Measurements from ENCODE around the gene RIPPLY2. TPM values are rescaled to one million over a fixed set of nuclear protein-coding genes. Genes with fewer than 3 reads are reported as not detected.

The RIPPLY2 gene
- total RNA-seq, 1 donor from 2014 or later, result not detected

DNA sequence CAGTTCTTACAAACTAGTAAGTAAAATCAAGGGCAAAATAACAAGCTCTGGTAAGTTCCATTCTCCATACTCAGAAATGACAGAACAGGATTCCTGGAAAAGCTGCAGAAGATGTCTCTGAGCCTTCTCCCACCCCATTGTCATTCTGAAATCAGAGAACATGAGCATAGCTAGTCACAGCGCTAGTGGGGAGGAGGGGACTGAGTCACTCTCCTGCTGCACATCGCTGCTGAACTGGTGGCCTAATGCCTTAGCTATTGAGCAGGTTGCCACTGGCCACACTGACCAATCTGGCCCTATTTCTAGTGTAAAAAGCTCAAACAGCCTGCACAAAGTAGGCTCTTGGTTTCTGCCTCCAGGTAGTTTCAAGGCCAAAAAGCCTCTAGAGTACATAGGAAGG lies 26.1 kb upstream of the RIPPLY2 start:
- no peak for DNase-seq (ENCODE audit: low spot score)
- Mint-ChIP-seq H3K4me1 (ENCODE audit: unreplicated experiment) (no peaks in the 10 kb centered on the region), H3K4me3 (ENCODE audit: unreplicated experiment) (no peak overlapping the region), H3K27ac (ENCODE audit: unreplicated experiment) (no peak overlapping the region), H3K27me3 (ENCODE audit: unreplicated experiment) (no peaks in the 10 kb centered on the region), H3K9me3 (ENCODE audit: unreplicated experiment) (no peaks in the 10 kb centered on the region), H3K36me3 (ENCODE audit: low read depth, unreplicated experiment) (no peaks in the 10 kb centered on the region)
- TF ChIP-seq, protein P1, sequence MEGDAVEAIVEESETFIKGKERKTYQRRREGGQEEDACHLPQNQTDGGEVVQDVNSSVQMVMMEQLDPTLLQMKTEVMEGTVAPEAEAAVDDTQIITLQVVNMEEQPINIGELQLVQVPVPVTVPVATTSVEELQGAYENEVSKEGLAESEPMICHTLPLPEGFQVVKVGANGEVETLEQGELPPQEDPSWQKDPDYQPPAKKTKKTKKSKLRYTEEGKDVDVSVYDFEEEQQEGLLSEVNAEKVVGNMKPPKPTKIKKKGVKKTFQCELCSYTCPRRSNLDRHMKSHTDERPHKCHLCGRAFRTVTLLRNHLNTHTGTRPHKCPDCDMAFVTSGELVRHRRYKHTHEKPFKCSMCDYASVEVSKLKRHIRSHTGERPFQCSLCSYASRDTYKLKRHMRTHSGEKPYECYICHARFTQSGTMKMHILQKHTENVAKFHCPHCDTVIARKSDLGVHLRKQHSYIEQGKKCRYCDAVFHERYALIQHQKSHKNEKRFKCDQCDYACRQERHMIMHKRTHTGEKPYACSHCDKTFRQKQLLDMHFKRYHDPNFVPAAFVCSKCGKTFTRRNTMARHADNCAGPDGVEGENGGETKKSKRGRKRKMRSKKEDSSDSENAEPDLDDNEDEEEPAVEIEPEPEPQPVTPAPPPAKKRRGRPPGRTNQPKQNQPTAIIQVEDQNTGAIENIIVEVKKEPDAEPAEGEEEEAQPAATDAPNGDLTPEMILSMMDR (IDR thresholded peaks at IDR 0.05; ENCODE audit: unreplicated experiment), result no peak

DNA sequence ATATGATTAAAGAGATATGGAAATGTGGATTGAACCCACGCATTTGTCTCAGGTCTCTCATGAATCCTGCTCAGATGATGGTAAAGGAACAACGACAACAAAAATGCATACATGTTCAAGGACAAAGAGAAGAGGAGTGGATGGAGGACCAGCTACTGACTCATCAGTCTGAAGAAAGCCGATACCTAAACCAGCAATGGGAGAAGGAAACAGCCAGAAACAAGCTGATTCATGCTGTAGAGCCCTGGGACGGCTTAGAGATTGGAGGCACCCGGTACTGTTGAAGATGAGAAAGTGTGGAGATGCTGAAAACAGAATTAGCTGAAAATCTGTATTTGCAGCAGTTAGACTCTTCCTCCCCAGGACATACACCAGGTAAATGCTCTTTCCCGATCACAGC lies 14.4 kb upstream of the RIPPLY2 start:
- Mint-ChIP-seq H3K27me3 (ENCODE audit: unreplicated experiment) (peaks cover 3% of the 10 kb centered on the region), H3K4me3 (ENCODE audit: unreplicated experiment) (no peak overlapping the region), H3K27ac (ENCODE audit: unreplicated experiment) (no peak overlapping the region), H3K36me3 (ENCODE audit: low read depth, unreplicated experiment) (peaks cover 10% of the 10 kb centered on the region), H3K9me3 (ENCODE audit: unreplicated experiment) (peaks cover 14% of the 10 kb centered on the region), H3K4me1 (ENCODE audit: unreplicated experiment) (no peaks in the 10 kb centered on the region)
- no peak for DNase-seq (ENCODE audit: low spot score)
- TF ChIP-seq, protein P1 (IDR thresholded peaks at IDR 0.05; ENCODE audit: unreplicated experiment), result no peak

DNA sequence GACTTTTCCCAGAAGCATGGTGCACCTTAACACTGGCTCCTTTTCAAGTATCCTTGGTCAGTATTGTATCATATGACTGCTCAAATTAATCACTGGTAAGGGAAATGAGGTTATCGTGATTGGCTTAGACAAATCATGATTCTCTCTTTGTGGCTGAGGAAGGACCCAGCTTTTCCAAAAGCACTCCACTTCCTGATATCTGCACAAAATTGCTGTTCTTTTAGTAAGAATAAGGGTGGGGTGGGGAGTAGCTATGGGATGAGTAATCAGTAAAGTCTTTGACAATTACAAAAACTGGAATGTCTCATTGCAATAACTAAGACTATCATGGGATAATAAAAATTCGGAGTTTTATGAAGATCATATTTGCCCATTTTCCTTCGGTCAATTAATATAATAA lies 9.0 kb upstream of the RIPPLY2 start:
- H3K4me1 Mint-ChIP-seq (ENCODE audit: unreplicated experiment), result no peaks in the 10 kb centered on the region
- H3K4me3 Mint-ChIP-seq (ENCODE audit: unreplicated experiment), result no peak overlapping the region
- H3K9me3 Mint-ChIP-seq (ENCODE audit: unreplicated experiment), result peaks cover 5% of the 10 kb centered on the region
- no peak overlapping the region for H3K27ac Mint-ChIP-seq (ENCODE audit: unreplicated experiment)
- H3K27me3 Mint-ChIP-seq (ENCODE audit: unreplicated experiment), result no peaks in the 10 kb centered on the region
- TF ChIP-seq, protein P1 (IDR thresholded peaks at IDR 0.05; ENCODE audit: unreplicated experiment), result no peak
- no peak for DNase-seq (ENCODE audit: low spot score)
- no peaks in the 10 kb centered on the region for H3K36me3 Mint-ChIP-seq (ENCODE audit: low read depth, unreplicated experiment)

DNA sequence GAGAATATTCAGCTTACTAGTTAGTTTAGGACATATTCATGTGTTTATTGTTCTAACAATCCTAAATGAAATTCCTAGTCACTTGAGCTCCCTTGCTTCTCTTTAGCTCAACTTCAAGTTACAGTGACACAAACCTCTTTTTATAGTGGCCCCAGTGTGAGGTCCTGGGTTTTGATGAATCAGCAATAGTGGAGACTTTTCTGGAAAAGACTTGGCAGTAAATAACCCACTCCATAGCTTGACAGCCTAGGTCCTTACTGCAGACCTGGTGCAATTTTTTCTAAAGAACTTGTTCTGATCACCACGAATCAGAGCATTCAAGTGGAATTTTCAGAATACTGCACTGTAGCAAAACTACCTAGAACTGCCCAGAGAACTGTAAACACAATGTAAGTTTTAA lies 6.9 kb upstream of the RIPPLY2 start:
- Mint-ChIP-seq H3K27me3 (ENCODE audit: unreplicated experiment) (peaks cover 4% of the 10 kb centered on the region), H3K36me3 (ENCODE audit: low read depth, unreplicated experiment) (no peaks in the 10 kb centered on the region), H3K4me1 (ENCODE audit: unreplicated experiment) (no peaks in the 10 kb centered on the region), H3K4me3 (ENCODE audit: unreplicated experiment) (no peak overlapping the region), H3K9me3 (ENCODE audit: unreplicated experiment) (no peaks in the 10 kb centered on the region), H3K27ac (ENCODE audit: unreplicated experiment) (no peak overlapping the region)
- DNase-seq (ENCODE audit: low spot score), result no peak
- TF ChIP-seq, protein P1 (IDR thresholded peaks at IDR 0.05; ENCODE audit: unreplicated experiment), result no peak

DNA sequence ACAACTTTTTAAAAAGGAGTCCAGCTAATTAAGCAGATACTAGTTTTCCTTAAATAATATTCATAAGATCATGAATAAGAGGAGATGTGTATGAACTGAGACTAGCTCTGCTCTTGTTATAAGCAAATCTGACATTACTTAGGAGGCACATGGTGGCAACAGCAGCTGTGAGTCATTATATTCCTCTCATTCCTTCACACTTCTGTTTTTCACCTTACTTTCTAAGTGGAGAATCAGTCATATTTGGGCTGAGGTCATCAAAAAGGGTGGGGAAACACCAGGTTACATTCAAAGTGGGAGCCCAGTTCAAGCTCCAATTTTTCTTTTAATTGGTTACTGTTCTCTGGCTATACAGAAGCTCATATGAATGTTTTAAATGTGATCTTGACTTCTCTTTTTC lies 6.0 kb upstream of the RIPPLY2 start:
- H3K4me1 Mint-ChIP-seq (ENCODE audit: unreplicated experiment), result no peaks in the 10 kb centered on the region
- no peak for DNase-seq (ENCODE audit: low spot score)
- no peak overlapping the region for H3K27ac Mint-ChIP-seq (ENCODE audit: unreplicated experiment)
- H3K36me3 Mint-ChIP-seq (ENCODE audit: low read depth, unreplicated experiment), result no peaks in the 10 kb centered on the region
- peaks cover 4% of the 10 kb centered on the region for H3K27me3 Mint-ChIP-seq (ENCODE audit: unreplicated experiment)
- no peaks in the 10 kb centered on the region for H3K9me3 Mint-ChIP-seq (ENCODE audit: unreplicated experiment)
- no peak overlapping the region for H3K4me3 Mint-ChIP-seq (ENCODE audit: unreplicated experiment)
- TF ChIP-seq, protein P1 (IDR thresholded peaks at IDR 0.05; ENCODE audit: unreplicated experiment), result no peak

Data from endothelial cell (in vitro differentiated cells).